Gastrocnemius medialis (tissue), 4 donors: ENCODE data around the gene ASTN2.

ENCODE experiments used
- CTCF ChIP-seq, 5 experiments: fragments of 450-650 bp in 3 of 5; fragments of 200-600 bp in 2 of 5; sonication (generic) in 2 of 5; IDR thresholded peaks in 4 of 5; conservative IDR thresholded peaks in 1 of 5; 1 replicate in 4 of 5; 2 replicates in 1 of 5; pipeline ENCODE4 v1.5.1; 2016 to 2019; ENCODE audit warnings: antibody characterized with exemption in 5 of 5, mild to moderate bottlenecking in 3 of 5, moderate library complexity in 3 of 5
- POLR2A ChIP-seq, 2 donors: fragments of 450-650 bp; IDR thresholded peaks; one replicate each; pipeline ENCODE4 v1.6.1; 2017; ENCODE audit warnings: antibody characterized with exemption in 2 of 2, mild to moderate bottlenecking in 2 of 2, moderate library complexity in 2 of 2

GRCh38 chr9:116377179-116377798 is 1037.6 kb downstream of the ASTN2 start:
- TF ChIP-seq POLR2A (IDR thresholded peaks at IDR 0.05) (no peak), CTCF (IDR thresholded peaks at IDR 0.05 in 4 of 5, conservative IDR thresholded peaks at IDR 0.05 in 1 of 5) (no peak)
